Kidney epithelial cell (primary cell): ENCODE results near the gene ZNF416. TPM values are rescaled to one million over a fixed set of nuclear protein-coding genes. Genes with fewer than 3 reads are reported as not detected.

Experiments used
- DNase-seq: peaks from one replicate; pipeline ENCODE4 v3.0.0-alpha.2; 2010; ENCODE audit warnings: low read depth
- H3K27me3 ChIP-seq: 2 replicates; pipeline ENCODE4 v1.6.0; 2011; ENCODE audit warnings: low read length; ENCODE audit not compliant: control insufficient read depth, insufficient read depth
- H3K36me3 ChIP-seq: 2 replicates; pipeline ENCODE4 v1.5.1; 2011; ENCODE audit warnings: low read length; ENCODE audit not compliant: control insufficient read depth, insufficient read depth
- H3K4me3 ChIP-seq: 2 replicates; pipeline ENCODE4 v1.5.1; 2011; ENCODE audit warnings: low read depth, mild to moderate bottlenecking, control low read depth, low read length
- CTCF ChIP-seq: IDR thresholded peaks from 2 replicates; pipeline ENCODE4 v1.5.1; 2011; ENCODE audit warnings: mild to moderate bottlenecking, moderate library complexity, low read length, control low read depth, inconsistent platforms; ENCODE audit not compliant: insufficient read depth, poor library complexity, severe bottlenecking
- total RNA-seq: library from RNA; depleted of rRNA; stranded (reverse); fragments of >200 nt; gene quantifications from 2 replicates; pipeline ENCODE4 v1.2.3, GENCODE V29; 2015

Gene ZNF416
- total RNA-seq, 1 donor from 2014 or later, result 5.5 TPM

GRCh38 chr19:57552432-57552831, 26.3 kb downstream of the ZNF416 start:
- no peak overlapping the region for H3K4me3 ChIP-seq
- DNase-seq, result no peak
- H3K36me3 ChIP-seq, result peaks cover 8% of the 10 kb centered on the region
- TF ChIP-seq CTCF, result no peak
- no peaks in the 10 kb centered on the region for H3K27me3 ChIP-seq

- Histone ChIP-seq H3K4me3 (no peak overlapping the region), H3K27me3 (no peaks in the 10 kb centered on the region), H3K36me3 (peaks cover 6% of the 10 kb centered on the region)
- no peak for TF ChIP-seq CTCF
- no peak for DNase-seq
These were observed 32.2 kb downstream of the ZNF416 start for GRCh38 chr19:57546513-57546912.

- Histone ChIP-seq H3K36me3 (peaks cover 6% of the 10 kb centered on the region), H3K27me3 (no peaks in the 10 kb centered on the region), H3K4me3 (no peak overlapping the region)
- no peak for DNase-seq
- no peak for TF ChIP-seq CTCF
These were observed 40.7 kb downstream of the ZNF416 start for GRCh38 chr19:57537953-57538547.

- peak; percentile 79 for DNase-seq
- Histone ChIP-seq H3K36me3 (no peaks in the 10 kb centered on the region), H3K27me3 (no peaks in the 10 kb centered on the region), H3K4me3 (peak within 1 kb of the TSS; percentile 94)
- TF ChIP-seq CTCF, result no peak
These were observed 51.4 kb downstream of the ZNF416 start, which contains the start of gene ZNF549 for GRCh38 chr19:57527136-57527881. Gene ZNF549 (plus strand): TSS chr19:57527356. CDS start chr19:57527574, 218 bp downstream.

Other genes with a start within 250 kb of the ZNF416 start
- gene ZNF304, start 227.6 kb downstream of the ZNF416 start, total RNA-seq, result 8.0 and 8.3 TPM in 2 replicates
- 16.4 and 28.7 TPM in 2 replicates for gene TRAPPC2B, start 215.4 kb downstream of the ZNF416 start, total RNA-seq
- gene ZNF547, start 215.4 kb downstream of the ZNF416 start, total RNA-seq, result 1.7 and 6.0 TPM in 2 replicates
- gene ZNF548, start 189.1 kb downstream of the ZNF416 start, total RNA-seq, result 12.4 and 13.1 TPM in 2 replicates
- 4.5 and 6.3 TPM in 2 replicates for gene ZNF17, start 167.8 kb downstream of the ZNF416 start, total RNA-seq
- gene ZNF749, start 143.6 kb downstream of the ZNF416 start, total RNA-seq, result 10.4 and 14.3 TPM in 2 replicates
- 0.41 and 0.54 TPM in 2 replicates for gene VN1R1, start 121.8 kb downstream of the ZNF416 start, total RNA-seq
- 9.2 and 10.0 TPM in 2 replicates for gene ZNF772, start 101.3 kb downstream of the ZNF416 start, total RNA-seq
- gene ZNF419, start 91.2 kb downstream of the ZNF416 start, total RNA-seq, result 11.4 and 16.8 TPM in 2 replicates
- gene ZNF773, start 79.0 kb downstream of the ZNF416 start, total RNA-seq, result 7.9 and 11.2 TPM in 2 replicates
- 4.8 and 5.1 TPM in 2 replicates for gene ZNF549, start 51.6 kb downstream of the ZNF416 start, total RNA-seq
- gene ZNF550, start 19.0 kb downstream of the ZNF416 start, total RNA-seq, result 5.1 and 6.8 TPM in 2 replicates
- 6.8 and 9.3 TPM in 2 replicates for gene ZIK1, start 5.2 kb upstream of the ZNF416 start, total RNA-seq
- gene ZNF530, start 21.0 kb upstream of the ZNF416 start, total RNA-seq, result 3.2 and 6.6 TPM in 2 replicates
- 34.8 and 40.6 TPM in 2 replicates for gene ZNF134, start 35.3 kb upstream of the ZNF416 start, total RNA-seq
- gene ZNF211, start 54.3 kb upstream of the ZNF416 start, total RNA-seq, result 6.9 and 10.4 TPM in 2 replicates
- gene ZSCAN4, start 90.0 kb upstream of the ZNF416 start, total RNA-seq, result not detected in 2 replicates
- 6.0 and 8.5 TPM in 2 replicates for gene ZNF551, start 103.1 kb upstream of the ZNF416 start, total RNA-seq
- gene ZNF154, start 130.3 kb upstream of the ZNF416 start, total RNA-seq, result 2.9 and 3.3 TPM in 2 replicates
- gene ZNF671, start 148.7 kb upstream of the ZNF416 start, total RNA-seq, result 2.9 and 4.2 TPM in 2 replicates
- 9.9 and 12.2 TPM in 2 replicates for gene ZNF776, start 167.9 kb upstream of the ZNF416 start, total RNA-seq
- 9.0 and 10.9 TPM in 2 replicates for gene ZNF586, start 190.8 kb upstream of the ZNF416 start, total RNA-seq
- gene ZNF552, start 236.0 kb upstream of the ZNF416 start, total RNA-seq, result 7.9 and 8.2 TPM in 2 replicates